HG03439 (cell line): ENCODE measurements around the gene ZNF106.

Experiments
- ATAC-seq: cut with Tn5 transposase; IDR thresholded peaks from one replicate; pipeline ENCODE4 v1.9.1; 2021; ENCODE audit warnings: mild to moderate bottlenecking, moderate library complexity; ENCODE audit not compliant: unreplicated experiment

The ZNF106 gene

GRCh38 chr15:42490671-42491538 is at the start of gene ZNF106:
Gene ZNF106 (minus strand): TSS chr15:42491141. CDS start chr15:42472289, 18,852 bp downstream.
- peak; percentile 58 for ATAC-seq

DNA sequence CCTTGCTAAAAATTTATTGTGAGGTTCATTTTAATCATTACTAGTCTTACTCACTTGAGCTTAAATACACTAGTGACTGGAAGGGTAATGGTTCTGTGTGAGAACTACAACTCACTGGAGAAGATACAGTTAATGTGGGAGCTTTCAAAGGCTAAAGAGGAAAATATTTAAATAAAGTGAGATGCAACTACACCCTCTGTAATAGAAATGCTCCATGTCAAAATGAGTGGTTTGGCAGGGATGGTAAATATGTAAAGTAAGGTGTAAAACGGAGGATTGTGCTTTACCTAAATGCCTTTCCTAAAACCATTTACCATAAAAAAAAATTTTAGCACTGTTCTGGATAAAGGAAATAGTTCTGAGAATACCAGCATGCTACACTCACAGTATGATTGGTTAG is 42.3 kb upstream of the ZNF106 start:
- ATAC-seq: no peak

DNA sequence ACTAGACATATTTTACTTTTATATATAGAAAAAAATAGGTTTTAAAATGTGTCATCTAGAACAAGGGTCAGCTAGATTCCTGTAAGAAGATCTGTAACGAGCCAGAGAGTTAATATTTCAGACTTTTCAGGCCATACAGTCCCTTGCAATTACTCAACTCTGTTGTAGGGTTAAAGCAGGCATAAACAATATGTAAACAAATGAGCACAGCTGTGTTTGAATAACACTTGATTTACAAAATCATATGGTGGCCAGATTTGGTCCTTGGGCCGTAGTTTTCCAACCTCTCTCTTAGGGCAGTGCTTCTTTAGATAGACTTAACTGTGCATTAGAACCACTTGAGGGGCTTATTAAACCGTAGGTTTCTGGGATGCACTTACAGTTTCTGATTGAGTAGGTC is 38.0 kb upstream of the ZNF106 start:
- ATAC-seq: no peak

GRCh38 chr15:42523331-42523730 is 32.4 kb upstream of the ZNF106 start:
- ATAC-seq: no peak

GRCh38 chr15:42511007-42511391 is 20.1 kb upstream of the ZNF106 start:
- no peak for ATAC-seq

- no peak for ATAC-seq
These were observed 19.5 kb upstream of the ZNF106 start for GRCh38 chr15:42510258-42511006.

DNA sequence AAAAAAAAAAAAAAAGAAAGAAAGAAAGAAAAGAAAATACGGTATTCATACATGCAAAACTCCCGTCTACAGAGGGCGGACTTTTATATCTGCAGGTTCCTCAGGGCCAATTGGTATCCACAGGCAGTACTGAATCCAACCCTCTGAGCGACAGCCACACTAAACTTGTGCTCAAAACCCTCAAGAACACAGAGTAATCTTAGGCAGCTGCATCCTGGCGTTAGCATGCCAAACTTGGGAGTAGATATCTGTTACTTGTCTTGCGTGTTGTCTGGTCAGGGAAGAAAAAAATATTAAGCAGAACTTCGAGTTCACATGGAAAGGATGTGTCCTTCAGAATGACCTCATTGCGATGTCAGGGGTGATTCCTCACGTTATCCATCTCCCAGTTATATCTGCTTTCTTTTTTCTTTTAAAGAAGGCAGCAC is 17.3 kb upstream of the ZNF106 start:
- no peak for ATAC-seq

DNA sequence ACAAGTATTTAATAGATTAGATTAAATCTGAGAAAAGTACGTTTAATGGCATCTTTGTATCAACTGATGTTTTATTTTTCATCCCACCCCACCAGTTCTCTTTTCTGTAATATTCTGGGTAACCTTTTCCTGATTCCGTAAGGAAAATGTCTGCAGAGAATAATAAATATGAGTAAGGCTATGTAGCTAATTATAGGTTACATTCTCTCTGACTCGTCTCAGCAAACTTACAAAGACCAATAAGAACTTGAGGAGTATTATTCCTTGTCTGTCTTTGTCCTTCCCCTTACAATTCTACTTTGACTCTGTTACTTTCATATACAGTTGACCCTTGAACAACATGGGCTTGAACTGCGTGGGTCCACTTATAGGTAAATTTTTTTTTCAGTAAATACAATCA is 16.6 kb upstream of the ZNF106 start:
- no peak for ATAC-seq

- ATAC-seq: no peak
These were observed 13.7 kb upstream of the ZNF106 start for GRCh38 chr15:42504631-42505030.

- no peak for ATAC-seq
These were observed 12.9 kb upstream of the ZNF106 start for GRCh38 chr15:42503825-42504224.

DNA sequence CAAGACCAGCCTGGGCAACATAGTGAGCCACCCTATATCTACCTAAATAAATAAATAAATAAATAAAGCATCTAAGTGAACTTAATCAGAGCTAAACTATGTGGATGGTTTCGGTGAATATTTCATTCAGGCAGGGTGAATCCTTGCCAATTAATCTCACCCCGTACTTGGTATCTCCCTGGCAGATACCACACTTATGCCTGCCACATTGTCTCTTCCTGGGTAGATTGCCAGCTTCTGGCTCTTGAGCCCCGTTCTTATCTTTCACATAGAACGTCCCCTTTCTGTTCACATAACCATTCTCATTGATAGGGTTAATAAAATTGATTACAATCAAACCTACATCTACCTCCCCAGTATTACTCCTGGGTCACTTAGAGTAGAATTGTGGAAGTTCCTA is 11.5 kb upstream of the ZNF106 start:
- no peak for ATAC-seq

GRCh38 chr15:42499858-42500609 is 9.1 kb upstream of the ZNF106 start:
- no peak for ATAC-seq

DNA sequence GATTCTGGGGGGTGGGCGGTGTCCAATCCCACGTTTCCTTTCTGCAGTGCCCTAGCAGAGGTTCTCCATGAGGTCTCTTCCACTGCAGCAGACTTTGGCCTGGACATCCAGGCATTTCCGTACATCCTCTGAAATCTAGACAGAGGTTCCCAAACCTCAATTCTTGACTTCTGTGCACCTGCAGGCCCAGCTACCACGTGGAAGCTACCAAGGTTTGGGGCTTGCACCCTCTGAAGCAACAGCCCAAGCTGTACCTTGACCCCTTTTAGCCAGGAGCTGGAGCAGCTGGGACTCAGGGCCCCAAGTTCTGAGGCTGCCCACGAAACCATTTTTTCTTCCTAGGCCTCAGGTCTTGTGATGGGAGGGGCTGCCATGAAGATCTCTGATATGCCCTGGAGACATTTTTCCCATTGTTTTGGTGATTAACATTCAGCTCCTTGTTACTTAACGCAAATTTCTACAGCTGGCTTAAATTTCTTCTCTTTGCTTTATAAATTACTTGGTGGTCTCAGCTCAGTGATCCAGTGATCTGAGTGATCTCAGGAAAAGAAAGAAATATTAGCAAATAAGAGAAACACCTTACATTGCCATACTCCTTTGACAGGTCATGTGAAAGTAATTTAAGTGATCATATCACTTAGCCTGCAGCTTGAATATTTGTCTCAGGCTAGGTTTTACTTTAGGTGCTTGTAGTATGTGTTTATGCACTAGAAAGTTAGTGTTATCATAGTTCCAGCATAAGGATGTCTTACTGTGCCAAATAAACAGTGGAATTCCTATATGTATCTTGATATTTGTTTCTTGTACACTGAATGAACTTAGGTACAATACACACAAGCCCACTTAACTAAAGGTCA is 7.5 kb upstream of the ZNF106 start:
- ATAC-seq: no peak

- ATAC-seq: peak; percentile 75
These were observed 4.6 kb upstream of the ZNF106 start, which contains the start of gene SNAP23 for GRCh38 chr15:42495361-42496212. Gene SNAP23 (plus strand): TSS chr15:42495634. CDS start chr15:42511847, 16,213 bp downstream.

- no peak for ATAC-seq
These were observed 4.0 kb upstream of the ZNF106 start for GRCh38 chr15:42494998-42495360.

DNA sequence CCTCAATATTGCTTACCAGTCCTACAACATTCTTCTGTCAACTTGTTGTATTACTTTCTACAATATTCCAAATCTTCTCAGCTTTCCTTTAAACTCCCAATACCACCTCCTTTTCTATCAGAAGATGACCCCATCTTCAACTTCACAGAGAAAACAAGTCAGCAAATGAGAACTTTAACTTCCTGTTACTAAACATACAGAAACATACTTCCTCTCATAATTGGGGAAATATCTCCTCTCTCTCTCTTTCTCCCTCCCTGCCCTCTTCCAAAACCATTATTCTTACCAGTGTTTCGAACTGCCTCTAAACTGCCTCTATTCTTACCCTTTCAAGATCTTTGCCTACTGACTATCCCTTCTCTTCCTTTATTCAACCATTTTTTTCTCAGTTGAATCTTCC is 2.7 kb upstream of the ZNF106 start:
- ATAC-seq: no peak

- ATAC-seq: no peak
These were observed 741 bp upstream of the ZNF106 start for GRCh38 chr15:42491539-42492225.

GRCh38 chr15:42490291-42490670 is 660 bp downstream of the ZNF106 start:
- ATAC-seq: no peak

GRCh38 chr15:42483677-42484076 is 7.3 kb downstream of the ZNF106 start:
- ATAC-seq: no peak
